ENCODE data around the gene RPS27L. TPM values are rescaled to one million over a fixed set of nuclear protein-coding genes. Genes with fewer than 3 reads are reported as not detected.
A peak's percentile ranks its signal among the peaks of the same experiment; 100 is the strongest.
"Not testable (repeated sequence)": the region's sequence is repeated elsewhere in the genome, so short reads cannot be mapped to it uniquely, and the experiment has no call there.

Gene RPS27L
- total RNA-seq, 1 donor from 2014 or later, result 77.8 TPM

DNA sequence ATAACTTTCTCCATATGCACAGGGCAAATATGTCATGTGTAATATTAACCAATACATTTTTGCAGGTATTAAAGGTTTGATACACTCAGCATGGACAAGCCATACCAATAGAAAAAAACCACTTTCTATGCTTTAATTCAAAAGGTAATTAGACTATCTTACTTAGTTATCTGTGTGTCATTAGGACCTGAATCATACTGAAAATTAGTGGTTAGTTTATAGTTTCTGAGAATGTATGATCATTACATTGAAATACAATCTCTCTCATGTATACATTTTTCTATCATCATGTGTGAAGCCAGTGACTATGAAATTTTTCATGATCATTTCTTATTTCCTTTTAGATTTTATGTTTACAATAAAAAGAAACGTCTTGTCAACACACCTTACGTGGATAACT lies 16.3 kb downstream of the RPS27L start:
- DNase-seq (ENCODE audit: low spot score), result no peak

DNA sequence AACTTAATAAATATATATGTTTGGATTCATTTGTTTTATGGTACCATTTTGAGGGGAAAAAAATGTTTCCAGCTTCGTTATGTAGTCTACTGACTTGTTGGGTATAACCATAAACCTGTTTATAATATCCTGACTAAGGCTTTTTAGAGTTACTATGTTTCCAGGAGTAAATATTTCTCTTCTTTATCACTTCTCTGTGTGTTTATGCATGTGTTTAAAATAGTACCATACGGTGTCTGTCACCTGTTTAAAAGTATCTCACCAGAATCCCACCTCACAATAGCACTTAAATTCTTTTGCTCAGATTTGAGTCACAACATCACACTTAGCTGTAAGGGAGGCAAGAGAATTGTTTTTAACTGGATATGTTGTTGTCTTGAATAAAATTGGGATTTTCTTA lies 20.5 kb downstream of the RPS27L start:
- no peak for DNase-seq (ENCODE audit: low spot score)

DNA sequence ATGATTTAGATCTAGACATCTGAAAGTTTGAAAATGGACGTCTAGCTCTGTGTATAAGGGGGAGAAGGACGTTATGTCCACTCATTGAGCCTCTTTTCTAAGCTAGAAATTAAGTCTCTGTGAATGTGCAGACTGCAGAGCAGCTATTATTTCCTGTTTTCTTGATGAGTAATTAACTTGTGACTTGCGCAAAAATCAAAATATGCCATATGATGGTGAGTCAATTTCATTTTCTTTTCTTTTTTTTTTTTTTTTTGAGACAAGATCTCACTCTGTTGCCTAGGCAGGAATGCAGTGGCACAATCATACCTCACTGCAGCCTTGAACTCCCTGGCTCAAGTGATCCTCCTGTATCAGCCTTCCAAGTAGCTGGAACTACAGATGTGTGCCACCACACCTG lies 21.5 kb downstream of the RPS27L start:
- no peak for DNase-seq (ENCODE audit: low spot score)

GRCh38 chr15:63135281-63135680 lies 22.0 kb downstream of the RPS27L start:
- DNase-seq (ENCODE audit: low spot score), result no peak

DNA sequence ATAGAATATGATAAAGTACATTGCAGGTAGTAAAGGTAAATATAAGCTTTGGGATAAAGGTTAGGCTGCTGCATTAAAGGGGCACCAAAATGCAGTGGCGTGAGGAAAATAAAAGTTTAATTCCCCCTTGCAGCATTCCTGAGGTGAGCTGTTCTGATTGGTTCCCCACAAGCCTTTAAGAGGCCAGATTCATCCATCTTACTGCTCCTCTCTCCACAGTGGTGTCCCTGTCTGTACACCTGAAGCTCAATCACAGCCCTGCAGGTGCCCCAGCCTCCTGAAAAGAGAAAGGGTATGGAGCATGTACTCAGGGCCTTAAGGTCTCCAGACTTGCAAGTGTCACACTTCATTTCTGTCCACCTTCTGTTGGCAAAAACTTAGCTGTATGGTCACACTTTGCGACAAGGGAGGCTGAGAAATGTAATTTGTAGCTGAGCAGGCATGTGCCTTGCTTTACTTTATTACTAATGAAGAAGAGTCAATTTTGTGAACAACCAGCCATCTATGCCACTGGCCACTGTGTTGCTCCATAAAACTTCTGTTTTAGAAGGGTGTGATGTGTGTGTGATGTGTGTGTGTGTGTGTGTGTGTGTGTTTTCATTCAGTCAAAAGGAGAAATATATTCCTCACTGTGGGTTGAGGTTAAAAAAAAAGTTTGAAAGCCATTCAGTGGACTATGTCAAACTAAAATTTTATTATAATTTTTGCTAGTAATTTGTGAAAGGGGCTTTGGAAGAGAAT lies 22.9 kb downstream of the RPS27L start:
- DNase-seq (ENCODE audit: low spot score), result no peak

- no peak for DNase-seq (ENCODE audit: low spot score)
Measured at GRCh38 chr15:63133786-63134185, 23.5 kb downstream of the RPS27L start.

- no peak for DNase-seq (ENCODE audit: low spot score)
Measured at GRCh38 chr15:63126726-63127125, 30.6 kb downstream of the RPS27L start.

GRCh38 chr15:63124506-63124905 lies 32.8 kb downstream of the RPS27L start:
- DNase-seq (ENCODE audit: low spot score), result no peak

DNA sequence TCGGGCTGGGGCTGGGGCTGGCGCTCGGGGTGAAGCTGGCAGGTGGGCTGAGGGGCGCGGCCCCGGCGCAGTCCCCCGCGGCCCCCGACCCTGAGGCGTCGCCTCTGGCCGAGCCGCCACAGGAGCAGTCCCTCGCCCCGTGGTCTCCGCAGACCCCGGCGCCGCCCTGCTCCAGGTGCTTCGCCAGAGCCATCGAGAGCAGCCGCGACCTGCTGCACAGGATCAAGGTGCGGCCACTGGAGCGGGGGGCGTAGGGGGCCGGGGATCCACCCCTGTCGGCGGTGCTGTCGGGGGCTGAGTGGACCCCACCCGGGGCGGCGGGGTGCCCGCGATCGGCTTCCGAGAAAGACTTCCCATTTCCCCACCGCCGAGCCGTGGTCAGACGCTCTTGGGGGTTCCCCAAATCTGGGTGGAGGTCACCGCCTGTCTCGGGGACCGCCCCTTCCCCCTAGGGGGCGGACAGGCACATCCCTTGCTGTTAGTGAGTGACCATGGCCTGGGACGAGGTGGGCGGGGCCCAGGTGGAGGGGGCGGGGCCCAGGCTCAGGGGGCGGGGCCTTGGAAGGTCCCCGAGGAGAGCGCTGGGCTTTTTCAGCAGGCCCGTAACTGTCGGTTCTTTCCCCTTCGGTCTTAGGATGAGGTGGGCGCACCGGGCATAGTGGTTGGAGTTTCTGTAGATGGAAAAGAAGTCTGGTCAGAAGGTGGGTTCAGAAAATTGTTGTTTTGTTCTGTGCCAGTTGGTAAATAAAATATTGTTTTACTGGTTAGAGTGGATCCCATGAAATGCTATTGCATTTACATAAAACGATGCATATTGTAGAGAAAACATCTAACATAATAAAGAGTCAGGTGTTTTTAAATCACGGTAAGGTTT lies 35.0 kb downstream of the RPS27L start:
- DNase-seq (ENCODE audit: low spot score), result peak; percentile 73

GRCh38 chr15:63121382-63122001 lies 35.8 kb downstream of the RPS27L start, which contains the start of gene LACTB:
TSS of gene LACTB (plus strand) at chr15:63121861. CDS start at chr15:63121872, 11 bp downstream.
- DNase-seq (ENCODE audit: low spot score), result peak; percentile 92

- no peak for DNase-seq (ENCODE audit: low spot score)
Measured at GRCh38 chr15:63118854-63119253, 38.4 kb downstream of the RPS27L start.

DNA sequence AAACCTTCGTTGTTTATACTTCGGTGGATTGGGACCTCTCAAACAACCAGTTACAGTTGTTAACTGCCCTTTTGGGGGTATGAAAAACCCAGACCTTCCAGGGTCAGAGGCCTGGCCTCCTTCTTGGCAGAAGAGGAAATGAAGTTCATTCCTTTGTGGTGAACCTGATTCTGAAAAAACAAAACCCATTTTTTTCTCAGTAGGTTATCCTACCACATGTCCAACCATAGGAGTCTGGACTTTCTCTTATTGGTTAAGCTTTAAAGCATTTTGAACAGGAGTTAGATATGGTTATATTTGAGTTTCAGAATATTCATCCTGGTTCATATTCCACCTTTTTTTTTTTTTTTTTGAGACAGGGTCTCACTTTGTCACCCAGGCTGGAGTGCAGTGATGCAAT lies 42.8 kb downstream of the RPS27L start:
- DNase-seq (ENCODE audit: low spot score), result no peak

DNA sequence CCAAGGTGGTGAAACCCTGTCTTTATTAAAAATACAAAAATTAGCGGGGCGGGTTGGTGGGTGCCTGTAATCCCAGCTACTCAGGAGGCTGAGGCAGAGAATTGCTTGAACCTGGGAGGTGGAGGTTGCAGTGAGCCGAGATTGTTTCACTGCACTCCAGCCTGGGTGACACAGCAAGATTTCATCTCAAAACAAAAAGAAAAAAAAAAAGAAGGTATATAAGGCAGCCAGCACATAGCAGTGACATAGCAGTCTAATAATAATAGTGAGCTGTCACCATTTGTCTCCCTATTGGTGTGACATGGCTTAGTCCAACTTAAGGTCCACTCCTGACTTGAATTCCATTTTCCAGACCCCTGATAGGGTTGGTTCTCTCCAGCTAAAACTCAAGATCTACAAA lies 44.4 kb downstream of the RPS27L start:
- no peak for DNase-seq (ENCODE audit: low spot score)

- DNase-seq (ENCODE audit: low spot score), result no peak
Measured at GRCh38 chr15:63111481-63111880, 45.8 kb downstream of the RPS27L start.

DNA sequence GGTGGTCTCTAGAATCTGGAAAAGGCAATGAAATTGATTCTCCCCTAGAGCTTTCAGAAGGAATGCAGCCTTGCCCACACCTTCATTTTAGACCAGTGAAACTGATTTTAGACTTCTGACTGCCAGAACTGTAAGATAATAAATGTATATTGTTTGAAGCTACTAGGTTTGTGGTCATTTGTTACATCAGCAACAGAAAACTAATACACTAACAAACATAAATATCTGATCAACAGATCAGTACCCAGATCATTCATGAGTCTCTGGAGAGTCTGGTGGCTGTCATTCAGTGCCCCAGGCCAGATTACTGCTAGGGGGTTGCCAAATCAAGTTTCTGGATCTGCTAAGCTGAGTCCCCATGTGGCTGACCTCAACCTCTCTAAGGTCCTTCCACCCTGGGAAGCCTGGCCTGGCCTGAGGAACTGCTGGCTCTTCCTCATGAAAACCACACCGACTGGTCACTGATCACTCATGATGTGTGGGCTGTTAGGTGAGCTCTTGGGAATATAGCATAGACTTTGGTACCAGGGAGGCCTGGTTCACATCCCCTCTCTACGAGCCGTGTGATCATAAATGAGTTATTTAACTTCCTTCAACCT lies 46.8 kb downstream of the RPS27L start:
- DNase-seq (ENCODE audit: low spot score), result no peak

- DNase-seq (ENCODE audit: low spot score), result no peak
Measured at GRCh38 chr15:63109920-63110319, 47.4 kb downstream of the RPS27L start.

- no peak for DNase-seq (ENCODE audit: low spot score)
Measured at GRCh38 chr15:63109498-63109897, 47.8 kb downstream of the RPS27L start.

DNA sequence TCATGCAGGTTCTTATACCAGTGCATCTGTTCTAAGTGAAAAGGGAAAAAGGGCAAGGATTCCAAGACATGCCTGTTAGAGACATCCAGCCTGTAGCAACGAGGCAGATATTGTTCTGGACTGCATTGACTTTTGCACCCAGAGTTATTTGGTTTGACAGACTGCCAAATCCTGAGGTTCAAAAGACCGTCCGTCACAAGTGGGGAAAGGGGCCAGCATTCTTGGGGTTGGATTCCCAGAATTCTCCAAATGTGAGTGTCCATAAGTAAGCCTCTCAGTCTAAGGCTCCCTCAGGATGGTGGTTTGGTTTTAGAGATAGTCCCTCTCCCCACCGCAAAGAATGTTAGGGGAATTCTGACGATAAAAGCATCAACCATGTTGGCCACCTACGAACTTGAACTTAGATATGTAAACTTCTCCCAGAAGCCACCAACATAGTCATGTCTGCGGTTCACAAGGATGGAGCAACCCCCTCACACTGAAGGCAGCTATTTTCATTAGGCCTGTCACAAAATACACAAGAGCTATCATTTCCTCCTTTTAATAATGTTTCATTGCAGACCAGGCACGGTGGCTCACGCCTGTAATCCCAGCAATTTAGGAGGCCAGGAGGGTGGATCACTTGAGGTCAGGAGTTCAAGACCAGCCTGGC lies 49.3 kb downstream of the RPS27L start:
- DNase-seq (ENCODE audit: low spot score), result peak; percentile 91

GRCh38 chr15:63105354-63105753 lies 51.9 kb downstream of the RPS27L start:
- not testable (repeated sequence) for DNase-seq (ENCODE audit: low spot score)

DNA sequence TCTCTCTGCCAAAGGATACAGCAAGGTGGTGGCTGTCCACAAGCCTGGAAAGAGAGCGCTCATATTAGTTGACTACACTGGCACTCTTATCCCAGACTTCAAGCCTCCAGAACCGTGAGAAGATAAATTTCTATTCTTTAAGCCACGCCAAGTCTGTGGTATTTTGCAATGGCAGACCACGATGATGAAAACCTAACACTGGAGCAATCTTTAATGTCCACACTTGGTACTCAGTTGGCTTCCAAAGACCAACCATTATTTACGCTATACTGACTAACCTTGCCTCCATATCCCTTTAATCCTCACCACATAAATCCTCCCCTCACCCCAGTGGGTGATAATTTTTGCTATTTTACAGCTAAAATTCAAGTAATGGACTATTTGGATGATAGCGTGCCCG lies 52.5 kb downstream of the RPS27L start:
- DNase-seq (ENCODE audit: low spot score), result peak; percentile 18

DNA sequence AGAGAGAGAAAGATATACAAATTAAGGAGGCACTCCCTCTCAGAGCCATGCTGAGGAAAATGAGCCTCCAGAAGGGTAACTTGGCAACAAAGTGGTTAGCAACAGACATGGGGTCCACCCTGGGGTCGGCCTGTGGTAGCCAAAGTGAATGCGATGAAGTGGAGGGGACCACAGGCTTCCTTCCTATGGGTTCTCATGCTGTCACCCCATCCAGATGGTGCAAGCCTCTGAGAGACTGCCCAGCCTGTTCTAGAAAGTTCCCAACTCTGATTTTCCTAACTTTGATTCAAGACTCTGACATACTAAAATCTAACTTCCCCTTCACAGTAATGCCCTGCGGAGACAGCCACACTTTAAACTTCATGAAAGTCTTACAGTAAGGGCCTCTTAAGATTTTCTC lies 53.9 kb downstream of the RPS27L start:
- no peak for DNase-seq (ENCODE audit: low spot score)

All from umbilical cord (tissue), 2 donors.